HG02852 (cell line): ENCODE data around the gene SPEN.
"Not testable (repeated sequence)": the region's sequence is repeated elsewhere in the genome, so short reads cannot be mapped to it uniquely, and the experiment has no call there.

Source experiments
- ATAC-seq: cut with Tn5 transposase; IDR thresholded peaks from one replicate; pipeline ENCODE4 v1.9.1; 2021; ENCODE audit warnings: mild to moderate bottlenecking, moderate library complexity; ENCODE audit not compliant: unreplicated experiment

The SPEN gene

GRCh38 chr1:15847100-15847892, at the start of gene SPEN:
Gene SPEN (plus strand): TSS chr1:15847707. CDS start chr1:15848068, 361 bp downstream.
- ATAC-seq, result peak; percentile 59

DNA sequence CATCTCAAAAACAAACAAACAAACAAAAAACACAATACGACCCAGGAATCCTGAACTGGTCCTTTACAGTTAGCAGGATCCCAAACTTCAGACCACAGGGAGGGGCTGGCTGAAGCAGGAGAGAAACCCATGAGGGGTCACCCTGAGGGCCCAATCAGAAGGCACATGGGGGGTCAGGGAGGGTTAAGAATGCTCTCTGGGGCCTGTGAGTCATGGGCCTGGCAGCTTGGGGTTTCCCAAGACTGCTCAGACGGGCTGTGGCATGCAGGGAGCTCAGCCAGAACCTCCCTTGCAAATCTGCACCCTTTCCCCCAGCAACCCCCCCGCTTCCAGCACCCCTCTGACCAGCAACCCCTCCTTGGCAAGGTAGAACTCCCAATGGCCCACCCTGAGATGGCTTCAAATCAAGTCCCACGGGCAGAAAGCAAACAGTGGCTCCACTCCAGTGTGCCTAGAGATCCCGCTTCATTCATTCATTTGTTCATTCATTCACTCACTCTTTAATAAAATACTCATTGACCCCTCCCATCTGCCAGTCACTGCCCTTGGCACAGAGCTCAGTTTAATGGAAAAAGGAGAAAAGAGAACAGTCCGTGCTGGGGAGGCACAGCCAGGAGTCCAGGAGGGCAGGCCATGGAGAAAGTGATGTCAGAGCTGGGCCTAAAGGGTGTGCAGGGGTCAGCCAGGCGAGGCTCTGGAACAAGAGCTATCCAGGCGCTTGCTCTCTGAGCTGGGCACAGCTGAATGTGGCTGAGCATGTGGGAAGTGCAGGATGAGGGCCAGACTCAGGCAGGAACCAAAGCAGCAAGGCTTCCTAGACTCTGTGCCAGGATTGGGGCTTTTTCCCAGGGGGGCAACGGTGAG, 48.3 kb upstream of the SPEN start:
- ATAC-seq, result no peak

DNA sequence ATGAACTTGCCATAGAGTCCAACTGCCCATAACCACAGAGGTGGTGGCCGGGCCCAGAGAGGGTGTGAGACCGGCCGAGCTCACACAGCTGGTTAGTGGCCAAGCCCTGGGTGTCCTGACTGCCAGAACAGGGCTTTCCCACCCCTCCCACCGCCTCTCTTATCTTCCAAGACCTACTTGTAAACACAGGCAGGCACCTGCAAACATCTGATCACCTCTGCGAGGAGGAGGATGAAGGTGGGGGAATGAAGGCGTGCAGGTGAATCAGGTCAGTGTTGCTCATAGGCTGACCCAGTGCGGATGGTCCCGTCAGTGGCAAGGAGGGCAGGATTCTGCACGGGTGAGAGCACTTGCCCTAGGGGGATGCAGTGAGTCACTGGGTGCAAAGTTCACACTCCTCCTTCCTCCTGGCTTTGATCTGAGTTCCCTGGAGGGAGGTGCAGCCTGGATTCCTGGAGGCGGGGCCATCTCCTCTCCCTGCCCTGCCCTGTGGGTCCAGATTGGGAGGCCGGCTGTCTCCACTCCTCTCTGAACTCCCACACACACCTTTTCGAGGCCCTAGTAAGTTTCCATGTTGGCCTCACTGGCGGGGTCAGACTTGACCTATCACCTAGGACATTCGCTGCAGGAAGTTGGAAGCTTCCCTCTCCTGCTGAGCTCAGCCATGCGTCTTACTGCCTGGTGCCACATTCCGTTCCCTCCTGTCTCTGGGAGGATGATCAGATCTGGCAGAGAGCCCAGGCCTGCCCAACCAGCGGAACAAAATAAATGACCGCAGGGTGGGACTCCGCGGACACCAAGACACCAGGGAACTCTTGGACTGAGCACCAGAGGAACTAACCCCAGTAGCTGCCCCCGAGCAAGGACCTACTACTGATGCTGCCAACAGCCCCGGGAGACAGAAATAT, 47.3 kb upstream of the SPEN start:
- no peak for ATAC-seq

DNA sequence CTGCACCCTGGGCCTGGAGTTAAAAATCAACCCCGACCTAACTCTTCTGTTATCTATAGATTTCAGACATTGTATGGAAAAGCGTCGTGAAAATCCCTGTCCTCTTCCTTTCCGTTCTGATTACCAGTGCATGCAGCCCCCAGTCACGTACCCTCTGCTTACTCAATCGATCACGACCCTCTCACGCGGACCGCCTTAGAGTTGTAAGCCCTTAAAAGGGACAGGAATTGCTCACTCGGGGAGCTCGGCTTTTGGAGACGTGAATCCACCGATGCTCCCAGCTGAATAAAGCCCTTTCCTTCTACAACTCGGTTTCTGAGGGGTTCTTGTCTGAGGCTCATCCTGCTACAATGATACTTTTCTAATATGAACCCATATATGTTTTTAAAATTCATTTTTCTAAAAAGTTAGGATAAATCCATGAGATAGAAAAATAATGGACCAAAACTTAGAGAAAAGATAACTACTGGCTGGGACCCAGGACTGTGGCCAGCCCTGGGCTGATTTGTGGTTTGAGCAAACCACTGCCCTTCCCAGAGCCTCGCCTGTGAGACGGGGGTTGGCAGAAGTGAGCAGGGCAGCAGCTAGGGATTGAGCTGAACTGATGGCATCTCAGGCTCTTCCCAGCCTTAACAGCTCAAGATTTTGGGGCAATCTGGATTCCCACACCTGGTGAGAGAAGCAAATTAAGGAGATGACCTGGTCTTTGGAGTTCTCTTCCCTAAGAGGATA, 45.1 kb upstream of the SPEN start:
- no peak for ATAC-seq

- no peak for ATAC-seq
Observed at GRCh38 chr1:15803380-15803779, 44.1 kb upstream of the SPEN start.

- ATAC-seq, result no peak
Observed at GRCh38 chr1:15804060-15804459, 43.4 kb upstream of the SPEN start.

DNA sequence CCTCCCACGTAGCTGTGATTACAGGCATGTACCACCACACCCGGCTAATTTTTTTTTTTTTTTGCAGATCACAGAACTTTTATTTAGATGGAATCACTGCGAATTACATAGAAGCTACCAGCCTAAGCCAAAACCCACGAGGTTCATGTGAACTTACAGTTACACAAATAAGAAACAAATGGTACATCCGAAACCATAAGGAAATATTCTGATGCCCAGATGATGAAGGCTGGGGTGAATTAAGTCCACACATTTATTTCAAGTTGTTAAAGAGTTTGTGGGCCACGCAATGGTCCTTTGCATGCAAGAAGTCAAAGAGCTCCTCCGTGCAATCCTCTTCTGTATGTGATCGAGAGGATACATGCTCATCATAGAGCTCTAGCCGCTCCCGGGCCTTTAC, 40.4 kb upstream of the SPEN start:
- ATAC-seq, result no peak

GRCh38 chr1:15807549-15807948, 40.0 kb upstream of the SPEN start, which contains the start of gene UQCRHL:
Gene UQCRHL (minus strand): TSS chr1:15807649. CDS start chr1:15807649, 0 bp downstream.
- not testable (repeated sequence) for ATAC-seq

GRCh38 chr1:15808955-15809354, 38.6 kb upstream of the SPEN start:
- no peak for ATAC-seq

GRCh38 chr1:15810073-15810472, 37.4 kb upstream of the SPEN start:
- ATAC-seq, result no peak

DNA sequence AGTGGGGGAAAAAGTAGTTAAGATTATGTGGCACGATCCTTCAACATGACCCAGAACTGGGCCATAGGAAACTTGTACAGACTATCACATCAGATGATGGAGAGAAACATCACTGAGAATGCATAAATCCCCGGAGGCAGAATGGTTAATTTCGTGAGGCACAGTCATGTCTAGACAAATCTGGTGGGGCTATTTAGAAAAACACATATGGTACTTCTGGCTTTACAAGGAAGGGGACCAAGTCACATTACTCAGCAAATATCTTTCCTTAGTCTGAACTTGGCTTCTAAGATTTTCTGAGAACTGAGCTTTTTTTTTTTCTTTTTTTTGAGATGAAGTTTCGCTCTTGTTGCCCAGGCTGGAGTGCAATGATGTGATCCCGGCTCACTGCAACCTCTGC, 30.8 kb upstream of the SPEN start:
- ATAC-seq, result no peak

- ATAC-seq, result no peak
Observed at GRCh38 chr1:15820478-15820877, 27.0 kb upstream of the SPEN start.

- no peak for ATAC-seq
Observed at GRCh38 chr1:15825800-15826199, 21.7 kb upstream of the SPEN start.

GRCh38 chr1:15826810-15827507, 20.5 kb upstream of the SPEN start:
- no peak for ATAC-seq

DNA sequence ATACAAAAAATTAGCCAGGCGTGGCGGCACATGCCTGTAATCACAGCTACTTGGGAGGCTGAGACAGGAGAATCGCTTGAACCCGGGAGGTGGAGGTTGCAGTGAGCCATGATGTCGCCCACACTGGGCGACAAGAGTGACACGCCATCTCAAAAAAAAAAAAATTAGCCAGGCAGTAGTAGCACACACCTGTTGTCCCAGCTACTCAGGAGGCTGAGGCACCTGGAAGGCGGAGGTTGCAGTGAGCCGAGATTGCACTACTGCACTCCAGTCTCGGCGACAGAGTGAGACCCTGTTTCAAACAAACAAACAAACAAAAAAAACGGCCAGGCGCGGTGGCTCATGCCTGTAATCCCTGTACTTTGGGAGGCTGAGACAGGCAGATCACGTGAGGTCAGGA, 19.9 kb upstream of the SPEN start:
- ATAC-seq, result not testable (repeated sequence)

GRCh38 chr1:15828931-15829330, 18.6 kb upstream of the SPEN start:
- not testable (repeated sequence) for ATAC-seq

- ATAC-seq, result no peak
Observed at GRCh38 chr1:15830258-15830657, 17.2 kb upstream of the SPEN start.

- ATAC-seq, result no peak
Observed at GRCh38 chr1:15833069-15833679, 14.3 kb upstream of the SPEN start.

- no peak for ATAC-seq
Observed at GRCh38 chr1:15833842-15834405, 13.6 kb upstream of the SPEN start.
